HUES6 (cell line): ENCODE results near the gene NRXN3.

Experiments
- H3K27ac ChIP-seq: 2 replicates; pipeline ENCODE4 v1.7.0; 2013; ENCODE audit warnings: low read depth, mild to moderate bottlenecking, low read length, inconsistent platforms
- H3K27me3 ChIP-seq: 2 replicates; pipeline ENCODE4 v1.6.1; 2013; ENCODE audit warnings: low read length; ENCODE audit not compliant: control insufficient read depth, insufficient read depth
- H3K36me3 ChIP-seq: 2 replicates; pipeline ENCODE4 v1.6.1; 2013; ENCODE audit warnings: low read length; ENCODE audit not compliant: control insufficient read depth, insufficient read depth
- H3K4me1 ChIP-seq: 2 replicates; pipeline ENCODE4 v1.6.1; 2013; ENCODE audit warnings: low read length; ENCODE audit not compliant: control insufficient read depth, insufficient read depth
- H3K4me3 ChIP-seq: 2 replicates; pipeline ENCODE4 v1.5.1; 2013; ENCODE audit warnings: low read depth, low read length
- H3K9ac ChIP-seq: one replicate; pipeline ENCODE4 v1.6.1; 2013; ENCODE audit warnings: mild to moderate bottlenecking, low read length
- H3K9me3 ChIP-seq: 2 replicates; pipeline ENCODE4 v1.6.1; 2013; ENCODE audit warnings: low read depth, low read length; ENCODE audit not compliant: control insufficient read depth, insufficient read depth

The NRXN3 gene

DNA sequence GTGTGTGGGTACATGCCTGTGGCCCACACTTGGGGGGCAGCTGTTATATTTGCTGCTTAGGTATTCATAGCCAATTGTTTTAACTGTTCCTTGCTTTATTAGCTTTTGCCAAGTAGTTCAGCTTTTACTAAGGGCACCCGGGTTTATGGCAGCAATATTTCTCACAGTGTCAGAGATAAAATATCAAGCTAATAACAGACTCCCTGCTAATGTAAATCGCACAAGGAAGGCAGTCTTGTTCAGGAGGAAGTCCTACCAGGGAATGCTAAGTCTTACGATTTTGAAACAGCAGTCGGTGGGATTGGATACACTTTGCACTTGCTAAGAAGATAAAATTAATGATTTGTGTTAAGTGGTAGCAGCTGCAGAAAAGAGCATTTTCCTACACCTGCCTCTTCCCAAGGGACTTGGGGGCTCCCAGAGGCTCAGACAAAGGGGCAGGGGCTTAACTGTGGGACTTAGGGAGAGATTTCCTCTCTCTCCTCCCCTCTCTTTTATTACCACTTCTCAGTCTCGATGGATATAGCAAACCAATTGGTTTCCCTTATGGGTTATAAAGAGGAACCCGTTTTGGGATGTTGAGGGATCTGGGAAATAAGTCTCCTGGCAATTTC is 175.1 kb downstream of the NRXN3 start:
- Histone ChIP-seq H3K27me3 (no peaks in the 10 kb centered on the region), H3K36me3 (no peaks in the 10 kb centered on the region), H3K9me3 (no peaks in the 10 kb centered on the region), H3K4me1 (no peaks in the 10 kb centered on the region), H3K27ac (no peak overlapping the region), H3K4me3 (no peak overlapping the region), H3K9ac (no peak overlapping the region)

DNA sequence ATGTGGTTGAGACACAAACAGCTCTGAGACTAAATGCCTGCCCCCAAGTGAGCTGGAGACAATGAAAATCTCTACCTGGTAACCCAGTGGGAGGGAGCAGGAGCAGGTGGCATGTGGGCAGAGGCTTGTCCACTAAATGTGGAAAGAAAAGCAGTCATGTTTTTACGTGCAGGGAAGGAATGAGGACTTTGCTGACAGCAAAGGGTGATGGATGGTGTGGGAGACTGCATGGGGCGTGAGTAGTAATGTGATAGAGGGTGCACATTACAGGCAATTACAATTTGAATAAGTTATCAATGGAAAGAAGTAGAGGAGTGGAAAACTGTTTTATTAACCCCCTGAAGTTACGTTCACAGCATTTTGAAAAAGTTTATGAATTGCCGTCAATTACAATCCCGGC is 176.6 kb downstream of the NRXN3 start:
- Histone ChIP-seq H3K4me1 (no peaks in the 10 kb centered on the region), H3K27me3 (no peaks in the 10 kb centered on the region), H3K27ac (no peak overlapping the region), H3K9ac (no peak overlapping the region), H3K4me3 (no peak overlapping the region), H3K36me3 (no peaks in the 10 kb centered on the region), H3K9me3 (no peaks in the 10 kb centered on the region)

DNA sequence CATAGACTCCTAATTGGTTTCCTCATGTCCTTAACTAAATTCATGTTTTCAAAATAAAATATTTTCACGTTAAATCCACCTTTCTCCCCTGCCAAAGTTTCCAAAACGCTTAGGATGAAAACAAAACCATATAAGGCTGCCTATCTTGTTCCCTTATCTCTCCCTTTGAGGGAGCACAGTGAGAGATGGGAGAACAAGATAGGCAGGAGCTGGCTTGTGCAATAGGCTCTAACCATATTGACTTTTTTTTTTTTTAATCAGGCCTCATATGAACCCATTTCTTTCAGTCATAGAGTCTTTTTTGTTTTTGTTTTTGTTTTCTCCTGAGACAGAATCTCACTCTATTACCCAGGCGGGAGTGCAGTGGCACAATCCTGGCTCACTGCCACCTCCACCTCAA is 184.9 kb downstream of the NRXN3 start:
- H3K4me3 ChIP-seq = no peak overlapping the region
- no peaks in the 10 kb centered on the region for H3K9me3 ChIP-seq
- no peaks in the 10 kb centered on the region for H3K27me3 ChIP-seq
- H3K36me3 ChIP-seq = no peaks in the 10 kb centered on the region
- no peak overlapping the region for H3K27ac ChIP-seq
- H3K4me1 ChIP-seq = no peaks in the 10 kb centered on the region
- no peak overlapping the region for H3K9ac ChIP-seq

DNA sequence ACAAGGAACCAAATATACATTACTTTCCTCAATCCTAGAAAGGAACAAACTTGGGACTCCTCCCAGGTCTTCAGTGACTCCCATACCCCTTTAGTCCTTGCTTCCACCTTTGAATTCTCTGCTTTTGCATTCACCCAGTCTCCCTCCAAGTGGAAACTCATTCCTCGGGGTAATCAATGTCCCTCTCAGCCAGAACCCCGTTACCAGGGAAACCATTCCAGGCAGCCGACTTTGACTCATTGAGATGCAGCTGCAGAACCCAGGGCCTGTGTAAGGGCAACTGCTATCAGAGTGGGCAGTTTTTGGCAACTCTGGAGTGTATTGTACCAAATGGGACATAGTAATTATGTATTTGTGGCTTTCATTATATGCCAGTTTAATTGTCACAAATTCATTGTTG is 186.2 kb downstream of the NRXN3 start:
- H3K9ac ChIP-seq = no peak overlapping the region
- H3K27ac ChIP-seq = no peak overlapping the region
- H3K4me1 ChIP-seq = no peaks in the 10 kb centered on the region
- H3K27me3 ChIP-seq = no peaks in the 10 kb centered on the region
- no peaks in the 10 kb centered on the region for H3K9me3 ChIP-seq
- H3K36me3 ChIP-seq = no peaks in the 10 kb centered on the region
- no peak overlapping the region for H3K4me3 ChIP-seq

DNA sequence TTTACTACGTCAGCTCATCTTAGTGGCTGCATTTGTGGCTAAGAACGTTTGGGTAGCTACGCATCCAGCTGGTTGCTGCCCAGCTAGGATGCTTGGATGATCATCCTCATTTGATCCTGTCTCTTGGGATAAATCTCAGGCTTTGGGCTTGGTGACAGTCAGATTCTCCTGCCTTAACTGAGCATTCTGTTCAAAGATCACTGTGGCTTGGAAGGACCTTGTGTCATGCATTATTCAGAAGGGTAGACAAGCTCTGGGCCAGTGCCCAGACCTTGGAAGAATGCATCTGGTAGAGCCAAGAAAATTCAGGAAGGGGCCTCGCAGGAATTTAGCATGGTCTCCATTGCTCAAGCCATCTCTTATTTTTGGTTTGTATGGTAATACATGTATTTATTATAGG is 188.4 kb downstream of the NRXN3 start:
- no peaks in the 10 kb centered on the region for H3K4me1 ChIP-seq
- no peak overlapping the region for H3K4me3 ChIP-seq
- H3K27ac ChIP-seq = no peak overlapping the region
- H3K36me3 ChIP-seq = no peaks in the 10 kb centered on the region
- no peaks in the 10 kb centered on the region for H3K27me3 ChIP-seq
- no peaks in the 10 kb centered on the region for H3K9me3 ChIP-seq
- no peak overlapping the region for H3K9ac ChIP-seq

DNA sequence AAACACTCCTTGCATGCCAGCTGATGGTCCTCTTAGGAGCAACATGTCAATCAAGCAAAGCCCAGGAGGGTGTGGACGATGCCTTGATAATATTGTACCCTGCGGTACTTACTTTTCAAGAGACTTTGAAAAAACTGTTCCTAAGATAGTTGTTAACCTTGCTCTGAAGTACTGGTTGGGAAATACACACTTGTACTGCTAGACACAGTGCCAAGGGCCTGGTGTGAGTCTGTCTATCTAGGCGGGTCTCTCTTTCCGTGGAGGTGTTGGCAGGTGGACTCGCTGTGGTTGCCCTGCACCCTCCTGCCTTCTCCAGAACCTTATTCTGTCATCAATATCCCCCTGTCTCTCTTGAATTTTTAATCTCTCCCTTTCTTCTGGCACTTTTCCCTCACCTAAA is 189.4 kb downstream of the NRXN3 start:
- H3K27ac ChIP-seq = no peak overlapping the region
- no peak overlapping the region for H3K9ac ChIP-seq
- H3K36me3 ChIP-seq = no peaks in the 10 kb centered on the region
- H3K27me3 ChIP-seq = no peaks in the 10 kb centered on the region
- H3K4me3 ChIP-seq = no peak overlapping the region
- H3K4me1 ChIP-seq = no peaks in the 10 kb centered on the region
- H3K9me3 ChIP-seq = no peaks in the 10 kb centered on the region

DNA sequence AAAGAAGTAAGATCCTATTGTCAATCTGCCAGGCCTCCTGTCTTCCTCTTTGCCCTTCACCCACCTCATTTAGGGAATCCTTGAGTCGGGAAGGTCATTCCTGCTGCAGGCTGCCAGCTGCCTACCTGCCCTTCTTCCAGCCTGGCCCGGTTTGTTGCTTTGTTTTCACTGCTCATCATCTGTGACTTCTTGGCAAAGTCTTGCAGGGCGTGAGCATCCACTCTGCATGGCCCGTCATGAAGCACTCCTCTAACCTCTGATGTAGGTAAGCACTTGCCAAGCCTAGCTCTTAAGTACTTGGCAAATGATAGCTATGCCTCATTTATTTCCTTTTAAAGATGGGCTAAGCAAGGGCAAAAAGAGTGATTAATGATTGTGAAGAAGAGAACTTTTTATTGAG is 192.8 kb downstream of the NRXN3 start:
- no peaks in the 10 kb centered on the region for H3K36me3 ChIP-seq
- no peak overlapping the region for H3K9ac ChIP-seq
- peaks cover 5% of the 10 kb centered on the region for H3K4me1 ChIP-seq
- no peak overlapping the region for H3K4me3 ChIP-seq
- H3K27me3 ChIP-seq = no peaks in the 10 kb centered on the region
- H3K9me3 ChIP-seq = peaks cover 17% of the 10 kb centered on the region
- no peak overlapping the region for H3K27ac ChIP-seq

DNA sequence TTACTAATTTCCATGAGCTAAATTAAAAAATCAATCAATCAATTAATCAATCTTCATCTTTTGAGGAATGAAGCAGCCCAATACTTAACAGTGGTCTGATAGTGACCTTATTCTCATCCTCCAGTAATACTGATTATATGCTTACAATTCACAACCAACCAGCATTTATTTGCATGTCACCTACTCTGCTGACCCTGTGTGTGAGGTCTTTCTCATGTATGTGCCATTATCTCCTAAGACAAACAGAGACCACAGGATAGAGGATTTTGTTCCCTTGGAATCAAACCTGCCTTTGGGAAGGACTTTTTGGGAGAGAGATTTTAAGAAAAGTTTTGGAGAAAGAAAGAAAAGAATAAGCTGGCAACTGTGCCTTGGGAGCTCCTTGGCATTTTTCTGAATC is 197.2 kb downstream of the NRXN3 start:
- Histone ChIP-seq H3K4me3 (no peak overlapping the region), H3K27me3 (no peaks in the 10 kb centered on the region), H3K27ac (no peak overlapping the region), H3K9me3 (peaks cover 17% of the 10 kb centered on the region), H3K9ac (no peak overlapping the region), H3K4me1 (peaks cover 7% of the 10 kb centered on the region), H3K36me3 (no peaks in the 10 kb centered on the region)

DNA sequence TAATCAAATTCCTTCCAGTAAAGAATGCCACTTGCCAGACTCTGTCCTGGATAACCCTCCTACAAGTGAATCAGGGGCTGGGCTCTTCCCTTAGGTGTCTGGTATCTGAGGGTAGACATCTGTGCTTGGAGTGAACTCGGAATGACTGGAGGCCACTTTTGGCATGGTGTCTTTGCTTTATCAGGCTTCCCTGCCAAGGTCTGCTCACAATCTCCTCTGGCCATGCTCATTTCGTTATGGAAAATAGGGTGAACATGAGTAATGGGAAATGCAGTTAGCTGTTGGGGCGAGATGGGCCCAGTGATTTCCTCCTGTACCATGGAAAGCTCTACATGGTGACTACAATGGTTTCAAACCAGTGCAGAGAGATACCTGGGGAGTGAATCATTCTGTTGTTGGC is 212.9 kb downstream of the NRXN3 start:
- no peak overlapping the region for H3K9ac ChIP-seq
- H3K4me1 ChIP-seq = no peaks in the 10 kb centered on the region
- H3K27ac ChIP-seq = no peak overlapping the region
- H3K9me3 ChIP-seq = no peaks in the 10 kb centered on the region
- H3K27me3 ChIP-seq = no peaks in the 10 kb centered on the region
- H3K36me3 ChIP-seq = no peaks in the 10 kb centered on the region
- no peak overlapping the region for H3K4me3 ChIP-seq

DNA sequence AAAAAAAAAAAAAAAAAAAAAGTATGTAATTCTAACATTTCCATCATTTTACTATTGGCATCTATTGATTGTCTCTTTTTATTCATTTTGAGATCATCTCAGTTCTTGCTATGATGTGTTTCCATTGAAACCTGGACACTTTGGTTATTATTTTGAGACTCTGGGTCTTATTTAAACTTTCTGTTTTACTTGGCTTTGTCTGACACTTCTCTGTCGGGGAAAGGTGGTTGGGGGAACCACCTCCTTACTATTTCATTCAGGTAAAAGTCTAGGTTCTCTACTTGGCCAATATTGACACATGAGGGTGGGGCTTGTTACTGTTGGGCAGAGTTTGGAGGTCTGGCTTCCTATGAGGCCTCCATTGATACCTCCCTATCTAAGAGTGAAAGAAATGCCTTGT is 228.0 kb downstream of the NRXN3 start:
- no peak overlapping the region for H3K9ac ChIP-seq
- peaks cover 3% of the 10 kb centered on the region; the same call in 1 of the 2 replicates for H3K4me1 ChIP-seq
- H3K27ac ChIP-seq = no peak overlapping the region
- no peaks in the 10 kb centered on the region for H3K9me3 ChIP-seq
- H3K4me3 ChIP-seq = no peak overlapping the region
- H3K27me3 ChIP-seq = no peaks in the 10 kb centered on the region
- H3K36me3 ChIP-seq = no peaks in the 10 kb centered on the region

DNA sequence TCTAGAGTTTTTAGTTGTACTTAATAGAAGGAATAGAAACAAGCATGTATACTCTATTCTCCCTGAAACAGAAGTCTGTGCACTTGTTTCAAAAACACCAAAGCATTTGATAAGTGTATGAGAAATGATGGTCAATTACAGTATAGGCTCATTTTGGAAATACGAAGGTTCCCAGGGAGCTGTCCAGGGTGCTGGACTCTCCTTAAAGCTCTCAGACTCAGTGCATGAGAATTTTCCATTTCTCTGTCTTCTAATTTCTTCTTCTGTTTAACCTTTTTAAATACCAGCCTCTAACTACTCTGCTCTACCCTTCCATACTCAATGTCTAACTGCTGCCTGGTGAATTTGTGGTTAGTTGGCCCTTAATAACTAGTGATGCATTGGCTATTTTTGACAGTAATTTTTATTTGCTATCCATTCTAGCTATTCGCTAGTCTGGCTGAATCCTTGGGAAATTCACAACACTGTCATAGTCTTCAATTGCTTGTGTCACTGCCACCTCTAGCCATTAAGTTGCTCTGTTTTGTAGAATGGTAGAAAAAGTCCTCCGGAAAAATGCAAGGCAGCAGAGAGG is 229.2 kb downstream of the NRXN3 start:
- Histone ChIP-seq H3K27me3 (no peaks in the 10 kb centered on the region), H3K4me3 (no peak overlapping the region), H3K9ac (no peak overlapping the region), H3K9me3 (no peaks in the 10 kb centered on the region), H3K4me1 (peaks cover 10% of the 10 kb centered on the region), H3K27ac (no peak overlapping the region), H3K36me3 (no peaks in the 10 kb centered on the region)
